Mesenteric fat pad (tissue), 1 donor: Measurements from ENCODE around the gene C10orf62. TPM values are rescaled to one million over a fixed set of nuclear protein-coding genes. Genes with fewer than 3 reads are reported as not detected.
"Not testable (repeated sequence)": the region's sequence is repeated elsewhere in the genome, so short reads cannot be mapped to it uniquely, and the experiment has no call there.

ENCODE experiments used
- DNase-seq: peaks from one replicate; pipeline ENCODE4 v3.0.0-alpha.2; 2020; ENCODE audit warnings: low spot score
- long read RNA-seq: library from polyadenylated mRNA; unstranded; transcript quantifications from one replicate; pipeline ENCODE4 v2.0.0, GENCODE V29; 2020
- total RNA-seq: library from RNA; stranded (reverse); fragmentation: NEBNext Ultra II Directional; extraction: Animal tissue kit (Norgen Biotek cat#: 25700); gene quantifications from one replicate; pipeline ENCODE4 v1.2.1, GENCODE V29; 2021
- donor health status: DM: yes; HTN: yes; CAD: no.

C10orf62 gene, protein sequence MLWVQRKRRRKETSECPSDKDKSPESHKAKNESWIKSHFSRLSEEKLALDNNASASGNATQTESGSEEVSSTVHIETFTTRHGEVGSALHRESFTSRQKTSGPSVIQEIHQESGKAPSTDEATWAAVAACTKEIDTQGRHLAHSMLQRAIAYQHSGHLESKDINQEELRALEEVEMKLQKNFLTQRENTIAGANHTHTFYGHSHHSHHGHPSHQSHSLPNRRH
- not detected for total RNA-seq
- long read RNA-seq = 0 reads

DNA sequence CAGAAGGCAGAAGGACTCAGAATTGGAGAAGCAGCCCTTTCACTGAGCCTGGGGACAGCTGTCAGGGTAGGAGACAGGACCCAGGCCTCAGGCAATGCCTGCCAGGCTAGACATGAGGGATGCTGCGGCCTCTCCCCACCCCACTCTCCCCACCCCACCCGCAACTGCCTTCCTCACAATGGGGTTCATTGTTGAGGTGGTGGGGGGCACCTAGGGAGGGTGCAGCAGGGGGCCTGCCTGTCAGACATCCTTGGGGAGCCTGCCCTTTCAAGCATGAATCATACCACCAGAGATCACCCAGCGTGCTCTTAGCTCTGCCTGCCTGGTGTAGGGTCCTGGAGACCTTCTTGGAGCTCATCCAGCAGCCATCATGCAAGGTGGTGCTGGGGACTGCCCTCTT lies at the start of gene C10orf62:
Gene C10orf62 (plus strand): TSS at position 243 of the 400 bp plus-strand sequence. CDS start 177 bp downstream, outside the sequence.
- DNase-seq = no peak

DNA sequence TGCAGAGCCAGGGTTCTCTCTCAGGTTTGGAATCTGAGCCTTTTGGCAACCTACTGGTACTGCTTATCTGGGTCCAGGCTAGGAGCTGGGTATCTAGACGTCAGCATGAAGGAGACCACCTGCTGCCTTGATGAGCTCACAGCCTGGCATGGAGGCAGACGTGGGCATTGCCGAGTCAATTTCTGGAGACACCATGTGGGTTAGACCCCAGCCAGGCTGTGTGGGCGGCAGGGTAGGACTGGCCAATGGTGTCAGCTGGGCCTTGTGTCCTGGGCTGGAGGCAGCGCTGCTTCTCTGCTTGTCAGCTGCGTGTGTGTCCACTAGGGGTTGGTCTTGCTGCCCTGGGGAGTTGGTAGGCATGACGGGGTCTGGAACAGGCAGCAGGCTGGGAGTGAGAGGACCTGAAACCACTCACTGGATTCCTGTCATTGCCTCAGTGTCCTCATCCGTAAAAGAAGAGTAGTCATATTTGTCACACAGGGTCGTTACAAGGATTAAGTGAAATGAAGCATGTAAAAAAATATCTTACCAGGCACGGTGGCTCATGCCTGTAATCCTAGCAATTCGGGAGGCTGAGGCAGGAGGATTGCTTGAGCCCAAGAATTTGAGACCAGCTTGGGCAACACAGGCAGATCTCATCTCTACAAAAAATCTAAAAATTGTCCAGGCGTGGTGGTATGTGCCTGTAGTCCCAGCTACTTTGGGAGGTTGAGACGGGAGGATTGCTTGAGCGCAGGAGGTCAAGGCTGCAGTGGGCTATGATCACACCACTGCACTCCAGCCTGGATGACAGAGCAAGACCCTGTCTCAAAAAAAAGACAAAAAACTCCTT lies 48.6 kb upstream of the C10orf62 start:
- no peak for DNase-seq

DNA sequence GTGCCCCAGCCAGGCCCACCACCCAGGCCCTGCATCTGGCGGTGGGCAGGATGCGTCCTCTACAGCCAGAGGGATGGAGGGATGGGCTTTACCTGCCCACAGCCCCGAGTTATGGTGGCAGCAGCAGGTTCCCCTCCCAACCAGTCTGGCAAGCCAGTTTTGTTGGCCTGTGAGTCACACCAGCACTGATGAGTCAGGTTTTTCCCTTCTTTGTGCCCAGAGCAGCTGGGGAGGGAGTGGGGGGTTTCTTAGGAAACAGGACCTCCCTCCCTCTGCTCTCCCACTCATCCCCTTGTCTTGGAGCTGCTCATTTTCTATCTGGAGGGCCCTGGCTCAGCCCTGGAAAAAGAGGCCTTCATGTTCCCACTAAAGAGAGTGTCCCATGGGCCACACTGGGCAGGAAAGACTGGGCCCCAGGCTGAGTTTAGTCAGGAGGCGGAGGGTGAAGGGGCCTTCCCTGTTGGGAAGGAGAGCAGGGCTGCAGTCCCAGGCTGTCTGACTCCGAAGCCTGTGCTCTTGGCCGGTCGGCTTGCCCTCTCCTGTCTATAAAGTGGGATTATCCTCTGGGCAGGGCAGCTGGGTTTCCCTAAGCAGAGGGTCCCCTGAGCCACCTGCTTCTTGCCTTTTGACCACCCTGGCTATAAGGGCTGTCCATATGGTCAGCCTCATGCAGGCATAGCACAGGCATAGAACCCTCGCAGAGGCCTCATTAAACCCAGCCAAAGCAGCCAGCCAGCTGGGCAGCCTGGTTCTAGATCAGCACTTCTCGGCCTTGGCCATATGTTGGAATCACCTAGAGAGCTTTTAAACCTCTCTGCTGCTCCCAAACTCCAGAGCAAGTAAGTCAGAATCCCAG lies 47.1 kb upstream of the C10orf62 start:
- no peak for DNase-seq

DNA sequence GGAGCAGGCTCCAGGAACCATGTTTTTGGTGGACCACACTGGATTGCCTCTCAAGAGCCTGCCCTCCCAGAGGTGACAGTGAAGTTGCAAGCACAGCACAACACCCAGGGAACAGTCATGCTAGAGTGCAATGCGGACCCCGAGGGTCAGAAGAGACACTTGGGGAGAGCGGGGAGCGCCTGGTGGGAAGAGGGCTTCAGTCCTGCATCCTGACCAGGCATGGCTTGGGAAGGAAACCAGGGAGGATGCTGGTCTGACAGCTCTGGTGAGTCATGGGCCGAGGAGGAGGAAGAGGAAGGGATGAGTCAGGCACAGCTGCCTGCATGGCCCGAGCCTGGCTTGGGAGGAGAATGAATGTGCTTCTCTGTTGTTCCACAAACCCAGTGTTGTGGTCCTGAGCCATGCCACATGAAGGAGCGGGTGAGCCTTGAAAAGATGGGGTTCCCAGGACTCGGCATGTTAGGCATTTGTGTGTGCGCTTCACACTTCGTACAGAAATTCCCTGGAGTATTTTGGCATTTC lies 46.4 kb upstream of the C10orf62 start:
- DNase-seq = no peak

DNA sequence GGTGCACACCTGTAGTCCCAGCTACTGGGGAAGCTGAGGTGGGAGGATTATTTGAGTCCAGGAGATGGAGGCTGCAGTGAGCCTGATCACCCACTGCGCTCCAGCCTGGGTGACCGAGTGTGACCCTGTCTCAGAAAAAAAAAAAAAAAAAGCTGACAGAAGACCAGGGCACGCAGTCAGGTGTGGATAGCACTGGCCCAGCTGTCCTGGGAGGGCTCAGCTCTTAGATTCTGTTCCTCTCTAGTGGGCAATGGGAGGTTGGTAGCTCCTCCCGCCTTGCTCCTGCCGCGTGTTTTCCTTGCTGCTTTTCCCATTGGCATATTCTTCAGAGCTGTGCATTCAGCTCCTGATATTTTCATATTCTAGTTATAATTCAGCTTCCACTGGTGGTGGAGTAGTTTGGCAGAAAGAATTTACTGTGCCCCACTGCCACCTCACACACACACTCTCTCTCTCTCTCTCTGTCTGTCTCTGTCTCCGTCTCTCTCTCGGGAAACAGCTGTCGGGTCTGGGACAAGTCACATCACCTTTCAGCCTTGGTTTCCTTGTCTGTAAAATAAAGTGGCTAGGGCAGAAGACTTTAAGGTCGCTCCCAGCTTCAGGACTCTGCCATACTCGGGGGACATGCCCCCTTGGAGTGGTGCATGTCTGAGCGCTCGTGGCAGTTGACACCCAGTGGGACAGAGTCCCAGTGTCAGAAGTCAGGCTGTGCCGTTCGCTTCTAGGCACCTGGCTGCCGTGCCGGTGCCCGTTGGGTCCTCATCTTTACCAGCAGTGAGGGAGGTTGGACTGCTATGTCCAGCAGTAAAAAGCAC lies 42.9 kb upstream of the C10orf62 start:
- no peak for DNase-seq

DNA sequence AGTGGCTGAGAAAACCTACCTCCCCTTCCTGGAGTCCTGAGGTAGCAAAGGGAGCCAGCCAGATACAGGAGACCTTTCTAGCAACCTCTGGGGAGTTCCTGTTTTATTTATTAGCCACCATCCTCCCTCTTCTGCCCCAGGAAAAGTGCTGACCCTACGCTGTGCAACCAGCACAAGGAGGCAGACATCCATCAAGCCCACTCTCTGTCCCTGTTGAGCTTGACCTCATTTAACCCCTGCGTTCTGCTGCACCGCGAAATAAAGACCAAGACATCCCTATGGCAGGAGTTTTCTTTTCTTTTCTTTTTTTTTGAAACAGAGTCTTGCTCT lies 42.3 kb upstream of the C10orf62 start:
- DNase-seq = no peak

DNA sequence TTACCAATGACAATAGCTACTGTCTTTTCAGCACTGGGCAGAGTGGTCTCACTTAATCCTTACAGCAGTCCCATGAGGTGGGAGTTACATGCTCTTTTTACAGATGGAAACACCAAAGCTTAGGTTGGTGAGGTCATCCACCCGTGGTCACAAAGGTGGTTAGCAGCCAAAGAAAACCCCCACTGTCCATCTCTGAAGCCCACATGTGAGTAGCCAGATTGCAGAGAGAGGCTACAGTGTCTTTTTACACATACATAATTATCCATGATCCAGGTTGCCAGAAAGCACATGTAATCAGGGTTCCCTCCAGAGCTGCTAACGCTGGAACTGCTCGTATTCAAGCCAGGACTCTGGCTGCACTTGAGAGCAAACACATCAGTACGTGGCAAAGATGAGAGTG lies 41.6 kb upstream of the C10orf62 start:
- no peak for DNase-seq

DNA sequence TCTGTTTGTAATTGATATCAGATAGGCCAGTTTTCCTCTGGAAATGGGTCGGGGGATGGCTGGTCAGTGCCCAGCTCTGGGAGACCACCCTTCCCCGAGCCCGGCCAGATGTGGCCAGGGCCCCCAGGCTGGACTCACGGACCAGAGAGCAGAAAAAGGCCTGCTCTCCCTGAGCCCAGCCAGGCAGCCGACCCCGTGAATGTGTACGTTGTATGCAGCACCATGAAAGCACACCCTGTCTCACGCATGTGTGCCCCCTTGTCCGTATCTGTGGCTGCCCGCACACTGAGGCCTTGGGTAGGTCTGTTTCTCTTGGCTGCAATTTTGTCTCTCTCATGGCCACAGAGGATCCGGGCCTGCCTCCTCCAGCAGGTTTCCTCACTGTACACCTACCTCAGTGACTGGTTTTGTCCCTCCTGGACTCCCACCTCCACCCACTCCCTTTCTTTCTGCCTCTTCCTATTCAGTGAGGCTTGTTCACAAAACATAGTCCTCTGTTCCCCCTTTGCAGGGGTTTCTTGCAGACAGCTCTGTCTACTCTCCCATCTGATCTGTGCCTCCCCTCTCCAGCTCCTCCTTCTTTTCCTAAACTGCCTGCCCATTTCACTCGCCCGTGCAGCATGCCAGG lies 40.6 kb upstream of the C10orf62 start:
- DNase-seq = no peak

DNA sequence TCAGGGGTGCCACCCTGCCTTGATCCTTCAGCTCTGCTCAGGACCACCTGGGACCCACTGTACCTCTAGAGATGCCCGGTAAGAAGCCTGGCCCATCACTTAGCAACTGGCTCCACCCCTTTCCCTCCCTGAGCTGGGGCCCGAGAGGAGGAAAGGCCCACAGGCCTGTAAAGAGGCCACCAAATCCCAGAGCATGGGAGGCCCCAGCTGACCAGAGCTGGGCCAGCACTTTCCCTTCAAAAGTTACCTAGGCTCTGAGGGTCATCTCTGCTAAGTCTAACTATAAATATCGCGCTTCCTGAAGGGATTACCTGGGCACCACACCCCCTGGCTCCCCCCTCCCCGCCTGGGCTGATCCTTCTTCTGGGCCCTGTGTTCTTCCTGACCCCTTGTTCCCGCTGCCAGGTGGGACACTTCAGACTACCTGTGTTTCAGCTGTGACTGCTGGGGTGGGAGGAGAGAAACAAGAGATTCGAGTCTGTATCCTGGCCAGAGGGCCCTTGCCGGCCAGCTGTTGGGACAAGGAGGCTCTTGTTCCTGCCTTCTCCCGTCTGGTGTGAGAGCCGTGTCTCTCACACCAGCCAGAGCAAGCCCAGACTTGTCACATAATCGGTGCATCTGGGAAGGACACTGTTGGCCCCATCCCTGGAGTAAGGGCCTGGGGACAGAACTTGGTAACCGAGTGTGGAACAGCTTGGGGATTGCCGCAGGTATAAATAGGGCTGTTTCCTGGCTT lies 39.8 kb upstream of the C10orf62 start:
- no peak for DNase-seq

DNA sequence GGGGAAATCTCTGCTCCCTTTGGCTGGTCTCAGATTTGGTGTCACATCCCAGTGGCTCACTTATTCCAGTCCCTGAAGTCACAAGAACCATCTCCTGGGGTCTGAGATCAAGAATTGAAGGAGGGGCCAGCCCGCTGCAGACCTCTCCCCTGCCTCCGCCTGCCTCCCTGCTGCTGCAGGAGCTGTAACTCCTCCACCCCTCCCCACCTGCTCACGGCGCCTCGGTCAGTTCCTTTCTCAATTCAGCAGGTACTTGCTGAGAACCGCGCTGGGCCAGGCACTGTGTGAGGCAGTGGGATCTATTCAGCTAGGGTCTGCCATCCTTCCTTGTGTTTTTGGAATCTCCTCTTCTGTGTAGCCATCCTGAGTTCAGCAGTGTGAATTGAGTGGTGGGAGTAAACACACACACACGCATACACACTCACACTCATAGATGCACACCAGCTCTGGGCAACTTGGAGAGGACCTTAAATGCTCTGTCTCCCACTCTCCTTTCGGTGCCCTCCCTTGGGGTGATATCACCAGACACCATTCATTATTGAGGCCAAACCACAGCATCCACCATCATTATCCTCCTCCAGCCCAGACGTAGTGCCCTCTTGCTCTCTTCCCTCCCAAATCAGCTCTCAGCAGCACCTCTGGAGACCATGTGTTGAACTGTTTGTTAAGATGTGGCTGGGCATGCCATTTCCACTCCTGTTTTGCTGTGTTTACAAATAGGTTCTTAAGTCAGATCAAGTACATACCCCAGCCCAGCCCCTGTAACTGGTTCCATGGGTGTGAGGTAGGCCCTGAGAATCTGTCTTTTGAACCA lies 39.0 kb upstream of the C10orf62 start:
- DNase-seq = no peak

DNA sequence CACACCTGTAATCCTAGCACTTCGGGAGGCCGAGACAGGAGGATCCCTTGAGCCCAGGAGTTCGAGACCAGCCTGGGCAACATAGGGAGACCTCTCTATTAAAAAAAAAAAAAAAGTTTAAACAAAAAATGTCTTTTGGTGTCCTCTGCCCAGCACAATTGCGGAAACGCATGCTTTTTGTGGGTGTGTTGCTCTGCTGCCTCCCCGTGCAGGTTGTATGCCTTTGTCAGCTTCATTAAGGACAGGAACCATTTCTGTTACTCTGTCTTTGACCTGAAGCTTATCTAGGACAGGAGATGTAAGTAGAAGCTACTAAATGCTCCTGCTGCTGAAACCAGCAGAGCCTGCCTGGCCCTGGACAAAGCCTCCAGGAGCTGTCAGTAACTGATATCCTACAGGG lies 38.2 kb upstream of the C10orf62 start:
- DNase-seq = no peak

DNA sequence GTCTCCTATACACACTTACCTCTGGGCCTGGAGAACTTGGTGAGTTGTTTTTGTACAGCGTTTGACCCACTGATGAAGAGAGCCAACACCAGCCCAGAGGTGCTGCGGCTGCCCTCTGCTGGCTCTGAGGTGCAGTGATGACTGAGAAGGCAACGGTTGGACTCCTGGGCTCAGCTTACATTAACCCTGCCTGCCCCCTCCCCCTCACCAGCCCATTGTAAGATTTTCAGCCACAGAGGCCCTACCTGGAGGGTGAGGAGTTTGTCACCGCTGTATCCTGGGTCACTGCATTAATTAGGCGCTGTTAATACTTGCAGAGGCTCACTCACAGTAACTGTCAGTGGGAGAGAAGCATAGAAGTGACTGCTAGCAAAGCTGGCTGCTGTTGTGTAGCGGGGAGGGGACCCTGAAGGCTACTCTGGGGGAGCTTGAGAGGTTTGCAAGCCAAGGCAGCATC lies 35.9 kb upstream of the C10orf62 start:
- no peak for DNase-seq

DNA sequence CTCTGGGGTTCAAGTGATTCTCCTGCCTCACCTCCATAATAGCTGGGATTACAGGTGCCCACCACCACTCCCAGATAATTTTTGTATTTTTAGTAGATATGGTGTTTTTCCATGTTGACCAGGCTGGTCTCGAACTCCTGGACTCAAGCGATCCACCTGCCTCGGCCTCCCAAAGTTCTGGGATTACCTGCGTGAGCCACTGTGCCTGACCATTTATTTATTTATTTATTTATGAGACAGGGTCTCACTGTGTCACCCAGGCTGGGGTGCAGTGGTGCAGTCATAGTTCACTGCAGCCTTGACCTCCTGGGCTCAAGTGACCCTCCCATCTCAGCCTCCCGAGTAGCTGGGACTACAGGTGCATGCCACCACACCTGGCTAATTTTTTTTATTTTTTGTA lies 35.2 kb upstream of the C10orf62 start:
- DNase-seq = not testable (repeated sequence)

DNA sequence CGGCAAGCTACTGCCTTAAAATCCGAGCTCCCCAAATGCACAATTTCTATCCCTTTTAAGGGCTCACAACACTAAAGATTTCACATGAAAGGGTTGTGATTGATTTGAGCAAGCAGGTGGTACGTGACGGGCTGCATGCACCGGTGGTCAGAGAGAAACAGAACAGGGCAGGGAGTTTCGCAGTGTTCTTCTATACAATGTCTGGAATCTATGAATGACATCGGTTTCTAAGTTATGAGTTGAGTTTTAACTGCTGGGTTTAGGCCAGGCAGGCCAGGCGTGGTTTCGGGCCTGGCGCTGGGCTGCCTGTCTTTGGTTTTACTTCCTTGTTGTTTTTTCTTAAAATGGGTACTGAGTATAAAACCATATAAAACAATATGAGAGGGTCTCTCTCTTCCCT lies 34.0 kb upstream of the C10orf62 start:
- DNase-seq = not testable (repeated sequence)

DNA sequence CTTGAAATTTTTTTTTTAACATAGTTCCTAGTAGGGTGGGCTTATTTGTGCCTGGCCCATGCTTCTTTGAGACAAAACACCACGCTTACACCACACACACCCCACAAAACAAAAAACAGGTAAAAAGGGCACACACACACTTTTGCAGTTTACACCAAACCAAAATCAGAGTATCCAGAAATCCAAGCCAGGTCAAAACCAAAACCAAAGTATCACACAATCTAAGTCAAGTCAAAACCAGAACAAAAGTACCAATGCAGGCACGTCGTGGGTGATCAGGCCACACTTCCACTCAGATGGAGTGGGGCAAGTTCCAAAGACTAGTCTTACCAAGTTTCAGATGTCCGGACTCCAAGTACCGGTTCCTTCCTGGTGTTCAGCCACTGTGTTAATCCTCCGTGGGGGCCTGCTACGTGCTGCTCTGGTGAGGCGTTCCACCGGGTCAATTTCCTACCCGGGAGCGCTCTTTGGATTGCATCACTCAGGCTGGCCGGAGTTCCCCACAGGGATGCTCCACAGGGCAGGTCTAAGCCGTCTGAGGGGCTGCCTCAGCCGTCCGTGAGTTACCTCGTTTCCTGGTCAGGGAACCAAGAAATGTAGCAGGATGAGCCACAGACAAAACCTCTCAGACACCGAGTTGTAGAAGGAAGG lies 28.7 kb upstream of the C10orf62 start:
- not testable (repeated sequence) for DNase-seq

DNA sequence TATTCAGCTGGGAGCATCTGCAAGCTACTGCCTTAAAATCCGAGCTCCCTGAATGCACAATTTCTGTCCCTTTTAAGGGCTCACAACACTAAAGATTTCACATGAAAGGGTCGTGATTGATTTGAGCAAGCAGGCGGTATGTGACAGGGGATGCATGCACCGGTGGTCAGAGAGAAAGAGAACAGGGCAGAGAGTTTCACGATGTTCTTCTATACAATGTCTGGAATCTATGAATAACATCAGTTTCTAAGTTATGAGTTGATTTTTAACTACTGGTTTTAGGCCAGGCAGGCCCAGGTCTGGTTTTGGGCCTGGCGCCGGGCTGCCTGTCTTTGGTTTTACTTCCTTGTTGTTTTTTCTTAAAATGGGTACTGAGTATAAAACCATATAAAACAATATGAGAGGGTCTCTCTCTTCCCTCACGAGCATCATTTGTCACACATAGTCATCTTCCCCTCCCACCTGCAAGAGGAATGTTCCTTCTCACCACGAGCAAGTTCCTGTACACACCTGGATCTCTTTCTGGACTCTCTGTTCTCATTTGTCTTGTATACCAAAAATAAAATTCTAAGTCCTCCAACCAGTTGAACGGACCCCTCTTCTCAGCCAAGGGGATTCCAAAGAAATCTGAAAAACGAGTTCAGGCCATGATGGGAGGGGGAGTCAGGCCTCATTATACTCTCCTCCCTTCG lies 28.0 kb upstream of the C10orf62 start:
- not testable (repeated sequence) for DNase-seq

DNA sequence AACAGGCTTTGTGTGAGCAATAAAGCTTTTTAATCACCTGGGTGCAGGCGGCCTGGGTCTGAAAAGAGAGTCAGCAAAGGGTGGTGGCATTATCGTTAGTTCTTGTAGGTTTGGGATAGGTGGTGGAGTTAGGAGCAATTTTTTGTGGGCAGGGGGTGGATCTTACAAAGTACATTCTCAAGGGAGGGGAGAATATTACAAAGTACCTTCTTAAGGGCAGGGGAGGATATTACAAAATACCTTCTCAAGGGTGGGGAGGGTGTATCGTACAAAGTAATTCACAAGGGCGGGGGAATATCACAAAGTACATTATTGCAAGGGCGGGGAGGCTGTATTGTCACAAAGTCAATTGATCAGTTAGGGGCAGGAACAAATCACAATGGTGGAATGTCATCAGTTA lies 27.2 kb upstream of the C10orf62 start:
- DNase-seq = not testable (repeated sequence)

DNA sequence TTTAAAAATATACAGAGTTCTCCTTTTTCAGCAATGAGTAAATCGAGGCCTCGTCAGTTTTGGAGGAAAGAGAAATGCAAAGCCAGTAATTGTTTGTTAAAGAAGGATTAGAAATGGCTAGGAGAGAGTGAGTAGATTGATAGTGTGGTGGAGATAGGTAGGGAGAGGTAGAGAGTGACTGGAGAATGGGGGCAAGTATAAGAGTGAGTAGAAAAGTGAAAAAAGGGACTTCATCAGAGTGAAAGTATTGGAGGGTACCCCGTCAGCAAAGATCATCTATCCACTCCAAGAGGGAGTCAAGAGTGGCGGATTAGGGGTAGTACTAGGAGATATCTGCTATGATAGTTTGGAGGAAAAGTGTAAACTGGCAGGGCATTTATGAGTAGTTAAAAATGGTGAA lies 26.2 kb upstream of the C10orf62 start:
- no peak for DNase-seq
